HepG2 (cell line): ENCODE measurements around the gene NFKBIA. TPM values are rescaled to one million over a fixed set of nuclear protein-coding genes. Genes with fewer than 3 reads are reported as not detected.

Experiments
- ATAC-seq: fragments of 200-7000 bp; cut with Tn5 transposase; 3 replicates; pipeline ENCODE4 v1.9.1; 2020; ENCODE audit warnings: mild to moderate bottlenecking, moderate library complexity
- BruUV-seq: library from RNA; stranded (reverse); fragments of 400-500 nt; replicated peaks from 2 replicates; lab custom pipeline; 2021; lab: Mats Ljungman, UMichigan
- CTCF ChIA-PET: fragments of 300-600 bp; formaldehyde crosslinking; extraction: SDS; loops from one replicate; lab custom pipeline; 2021; ENCODE audit warnings: low total read pairs, inconsistent platforms, low intra/inter-chr PET ratio; lab: Yijun Ruan, JAX
- POLR2A ChIA-PET: fragments of 350-600 bp; sonication (Branson Sonifier 250); formaldehyde crosslinking; loops from one replicate; lab custom pipeline; 2020; ENCODE audit warnings: antibody characterized with exemption, inconsistent platforms; lab: Yijun Ruan, JAX
- DNase-seq: peaks from one replicate; pipeline ENCODE4 v3.0.0-alpha.2; 2015; ENCODE audit warnings: low spot score
- FAIRE-seq: peaks from 3 replicates; lab custom pipeline; 2011; peaks lifted over from hg19 to GRCh38; lab: Jason Lieb, UNC
- H2AFZ ChIP-seq: one replicate; pipeline ENCODE4 v1.6.1; 2011; ENCODE audit warnings: low read length, inconsistent platforms
- H3K27ac ChIP-seq: fragments of 300-600 bp; 3 replicates; pipeline ENCODE4 v1.8.0; 2011; ENCODE audit warnings: mixed run types, mild to moderate bottlenecking, mixed read lengths, low read length, inconsistent platforms; ENCODE audit not compliant: insufficient read depth; ENCODE audit errors: extremely low read length
- H3K27me3 ChIP-seq, 2 experiments: fragments of 200-600 bp in 1 of 2; 2 replicates in 1 of 2; 3 replicates in 1 of 2; pipeline versions ENCODE4 v1.6.0 to v1.8.0; 2011; ENCODE audit warnings: low read length in 2 of 2, mild to moderate bottlenecking in 2 of 2, moderate library complexity in 2 of 2, inconsistent platforms in 1 of 2; ENCODE audit not compliant: insufficient read depth in 2 of 2, control insufficient read depth in 1 of 2
- H3K36me3 ChIP-seq, 2 experiments: fragments of 200-600 bp in 1 of 2; replicated peaks in 1 of 2; 2 replicates in 1 of 2; 3 replicates in 1 of 2; pipeline versions ENCODE4 v1.5.1 to v1.8.0; 2011; ENCODE audit warnings: low read length in 2 of 2, inconsistent platforms in 1 of 2; ENCODE audit not compliant: insufficient read depth in 2 of 2, control insufficient read depth in 1 of 2
- H3K4me1 ChIP-seq: 2 replicates; pipeline ENCODE4 v1.5.1; 2012; ENCODE audit warnings: low read length, inconsistent platforms; ENCODE audit not compliant: insufficient read depth
- H3K4me2 ChIP-seq: 2 replicates; pipeline ENCODE4 v1.6.0; 2011; ENCODE audit warnings: low read depth, low read length, inconsistent platforms
- H3K4me3 ChIP-seq, 3 experiments: fragments of 200-600 bp in 1 of 3; sonication (generic), shearing (Covaris generic) in 1 of 3; replicated peaks in 1 of 3; 2 replicates each; pipeline ENCODE4 v1.5.1; 2011 to 2016; ENCODE audit warnings: low read length in 3 of 3, inconsistent platforms in 2 of 3, low read depth in 2 of 3, mild to moderate bottlenecking in 2 of 3, control low read depth in 1 of 3, mixed read lengths in 1 of 3; ENCODE audit not compliant: insufficient read depth in 1 of 3
- H3K79me2 ChIP-seq: one replicate; pipeline ENCODE4 v1.6.1; 2011; ENCODE audit warnings: low read length, inconsistent platforms; ENCODE audit not compliant: insufficient read depth
- H3K9ac ChIP-seq: 2 replicates; pipeline ENCODE4 v1.6.0; 2011; ENCODE audit warnings: mild to moderate bottlenecking, low read depth, low read length, inconsistent platforms; ENCODE audit not compliant: insufficient read depth
- H3K9me3 ChIP-seq: 2 replicates; pipeline ENCODE4 v1.5.1; 2012; ENCODE audit warnings: mild to moderate bottlenecking, low read length
- H4K20me1 ChIP-seq: 2 replicates; pipeline ENCODE4 v1.6.0; 2011; ENCODE audit warnings: inconsistent platforms, mild to moderate bottlenecking, low read length, moderate library complexity; ENCODE audit not compliant: insufficient read depth
- ADNP ChIP-seq: sonication (generic); formaldehyde crosslinking; IDR thresholded peaks from 2 replicates; pipeline ENCODE4 v1.4.0; 2020; ENCODE audit warnings: missing genetic modification reagents
- EED ChIP-seq: sonication (generic); formaldehyde crosslinking; IDR thresholded peaks from 2 replicates; pipeline ENCODE4 v1.5.0; 2020; ENCODE audit warnings: mild to moderate bottlenecking, missing genetic modification reagents
- FIP1L1 ChIP-seq: fragments of 200-400 bp; formaldehyde crosslinking; IDR thresholded peaks from 2 replicates; pipeline ENCODE4 v1.6.1; 2018; ENCODE audit warnings: low read depth, mild to moderate bottlenecking, low read length, moderate library complexity, borderline replicate concordance; ENCODE audit not compliant: insufficient read depth
- HHEX ChIP-seq: IDR thresholded peaks from 2 replicates; pipeline ENCODE4 v1.6.1; 2016; ENCODE audit warnings: control low read depth
- KDM5A ChIP-seq: fragments of 200-600 bp; sonication (generic); IDR thresholded peaks from 2 replicates; pipeline ENCODE4 v1.7.0; 2018; ENCODE audit warnings: antibody characterized with exemption, mild to moderate bottlenecking, low read length, borderline replicate concordance
- LCORL ChIP-seq, 2 experiments: fragments of 450-650 bp in 1 of 2; sonication (generic) in 1 of 2; formaldehyde crosslinking in 1 of 2; IDR thresholded peaks; 2 replicates each; pipeline versions ENCODE4 v1.5.0 to v1.6.1; 2017 to 2020; ENCODE audit warnings: antibody characterized with exemption in 1 of 2, missing genetic modification reagents in 1 of 2
- NCOR1 ChIP-seq: fragments of 200-600 bp; sonication (generic); IDR thresholded peaks from 2 replicates; pipeline ENCODE4 v1.7.0; 2017; ENCODE audit warnings: antibody characterized with exemption, low read length, borderline replicate concordance
- NR2C2 ChIP-seq: sonication (generic); formaldehyde crosslinking; IDR thresholded peaks from 2 replicates; pipeline ENCODE4 v1.4.0; 2020; ENCODE audit warnings: missing genetic modification reagents, mild to moderate bottlenecking, moderate library complexity, borderline replicate concordance
- PRPF4 ChIP-seq: fragments of 200-400 bp; formaldehyde crosslinking; IDR thresholded peaks from 2 replicates; pipeline ENCODE4 v1.6.1; 2016; ENCODE audit warnings: low read length, low read depth; ENCODE audit not compliant: poor library complexity, severe bottlenecking
- SNAPC4 ChIP-seq: sonication (generic); formaldehyde crosslinking; IDR thresholded peaks from 2 replicates; pipeline ENCODE4 v1.4.0; 2020; ENCODE audit warnings: mild to moderate bottlenecking, missing genetic modification reagents
- ZNF746 ChIP-seq: sonication (generic); formaldehyde crosslinking; IDR thresholded peaks from 2 replicates; pipeline ENCODE4 v1.8.0; 2022; ENCODE audit warnings: mild to moderate bottlenecking, missing genetic modification reagents
- ZSCAN9 ChIP-seq: IDR thresholded peaks from 2 replicates; pipeline ENCODE4 v1.6.1; 2016; ENCODE audit warnings: borderline replicate concordance
- ZZZ3 ChIP-seq: sonication (generic); formaldehyde crosslinking; IDR thresholded peaks from 2 replicates; pipeline ENCODE4 v1.4.0; 2020; ENCODE audit warnings: missing genetic modification reagents, mild to moderate bottlenecking, borderline replicate concordance
- WGBS: methylation state at CpG from one replicate; pipeline ENCODE4 v1.1.6; 2017; ENCODE audit warnings: low lambda C conversion rate; 5-methylcytosine and 5-hydroxymethylcytosine counted together
- in situ Hi-C: cut with HindIII; loops from 2 replicates; pipeline ENCODE4 v1.10.0; 2017; ENCODE audit warnings: low pct_unique_long_range_greater_than_20kb; ENCODE audit not compliant: extremely low pct_ligation_motif_present
- intact Hi-C: fragments of 100-400 bp; cut with micrococcal nuclease; formaldehyde crosslinking; loops from one replicate; pipeline ENCODE4 v1.10.0; 2022; ENCODE audit not compliant: unreplicated experiment
- polyA plus RNA-seq, 8 experiments: library from polyadenylated mRNA; depleted of rRNA in 3 of 8; stranded (reverse) in 7 of 8; unstranded in 1 of 8; fragments of >200 nt; fragmentation: Illumina TruSeq in 4 of 8; extraction: Trizol in 4 of 8; gene quantifications; 2 replicates each; pipeline versions ENCODE4 v1.2.1 to v1.2.3, GENCODE V29; 2011 to 2016; ENCODE audit warnings: low read depth in 4 of 8, missing spikeins in 1 of 8, mixed read lengths in 1 of 8; ENCODE audit not compliant: insufficient read depth in 1 of 8
- total RNA-seq, 5 experiments: library from RNA; depleted of rRNA; stranded (reverse); fragments of >200 nt; fragmentation: Illumina TruSeq; extraction: Trizol; gene quantifications; 2 replicates each; pipeline ENCODE4 v1.2.3, GENCODE V29; 2016; ENCODE audit warnings: low read depth in 1 of 5
- TF ChIP-seq, protein P1 (sequence below): sonication (generic); formaldehyde crosslinking; IDR thresholded peaks from 2 replicates; pipeline ENCODE4 v1.4.0; 2020; ENCODE audit warnings: missing genetic modification reagents
- TF ChIP-seq, protein P2 (sequence below): sonication (generic); formaldehyde crosslinking; IDR thresholded peaks from 2 replicates; pipeline ENCODE4 v1.4.0; 2020; ENCODE audit warnings: mild to moderate bottlenecking, missing genetic modification reagents

The NFKBIA gene
- total and polyA plus RNA-seq, 2 of the 13 experiments (the other 11 are each of a cell fraction or from before 2014, with no cell fraction given): 197 to 319 TPM

DNA sequence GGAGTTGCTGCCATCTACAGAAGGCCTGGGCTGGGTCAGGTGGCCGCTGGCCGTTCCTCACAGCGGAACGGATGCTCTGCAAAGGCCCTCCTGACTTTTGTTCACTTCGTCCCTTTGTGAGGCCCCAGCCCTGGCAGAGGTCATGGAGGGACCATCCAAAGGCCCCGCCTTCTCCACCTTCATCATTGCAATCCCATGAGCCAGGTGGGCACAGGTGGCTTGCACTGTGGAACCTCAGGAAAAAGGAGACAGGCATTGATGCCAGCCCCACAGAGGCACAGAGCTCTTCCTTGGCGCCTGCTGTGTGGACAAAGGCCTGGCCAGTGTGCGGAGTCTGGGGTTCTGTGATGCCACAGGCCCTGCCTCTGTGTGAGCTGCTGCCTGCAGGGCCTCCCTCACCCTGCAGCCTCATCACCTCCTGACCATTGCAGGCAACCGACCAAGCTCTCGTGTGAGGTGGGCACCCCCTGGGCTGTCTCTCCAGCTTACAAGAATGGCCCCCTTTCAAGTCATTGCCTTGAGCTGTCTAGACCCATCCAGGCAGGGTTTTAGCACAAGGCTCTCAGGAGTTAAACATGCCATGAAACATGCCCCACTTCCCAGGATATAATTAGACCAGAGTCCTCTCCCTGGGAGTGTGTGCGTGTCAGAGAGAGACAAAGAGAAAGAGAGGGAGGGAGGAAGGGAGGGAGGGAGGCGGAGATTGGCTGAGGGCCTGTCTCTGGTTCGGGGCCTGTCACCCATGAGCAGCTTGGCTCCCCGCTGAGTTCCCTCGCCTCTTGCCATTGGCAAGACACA, 19.3 kb downstream of the NFKBIA start:
- intact Hi-C loops (loop anchor here (1.0 to 5.0 kb wide), 3 partner anchors 19 to 93 kb away; partner anchors contain the start of genes NFKBIA and PSMA6), in situ Hi-C loops (no loop called here)
- no TSS peak for BruUV-seq
- Histone ChIP-seq H3K9ac (peak overlapping the region; percentile 62), H3K79me2 (no peaks in the 10 kb centered on the region), H4K20me1 (no peaks in the 10 kb centered on the region), H3K27me3 (no peaks in the 10 kb centered on the region), H3K27ac (peak overlapping the region; percentile 29), H3K4me1 (peaks cover 52% of the 10 kb centered on the region), H3K4me3 (peak overlapping the region; percentile 41 to 73 (median 44)), H2AFZ (peak overlapping the region; percentile 60), H3K36me3 (no peaks in the 10 kb centered on the region), H3K4me2 (peak overlapping the region; percentile 97), H3K9me3 (no peaks in the 10 kb centered on the region)
- WGBS: under 1% methylated on average over 15 of the region's 15 CpGs
- DNase-seq: peak; percentile 85
- FAIRE-seq: peak; percentile 77
- peak; percentile 83 for ATAC-seq
- ChIA-PET POLR2A (interaction anchor here (0.8 to 12.0 kb wide), 17 partner anchors 8 to 403 kb away, joined by 3 to 211 read pairs (median 12); partner anchors contain the start of genes NFKBIA, PSMA6 and SRP54), CTCF (interaction anchor here (1.3 to 1.5 kb wide), 3 partner anchors 29 to 48 kb away, joined by 4 read pairs; no protein-coding TSS in a partner anchor)
- peak; percentile 5; the same call in 1 of the 2 replicates for TF ChIP-seq HHEX
- peak; percentile 62; the same call in 1 of the 2 replicates for TF ChIP-seq SNAPC4 (CRISPR knock-in tag)
- no peak for TF ChIP-seq NCOR1
- TF ChIP-seq ADNP (CRISPR knock-in tag): no peak; the same call in 1 of the 2 replicates
- TF ChIP-seq ZSCAN9 (CRISPR knock-in tag): no peak
- TF ChIP-seq LCORL (IDR thresholded peaks at IDR 0.05): no peak
- peak; percentile 76 for TF ChIP-seq LCORL (CRISPR knock-in tag; IDR thresholded peaks at IDR 0.05)
- TF ChIP-seq, protein P1, sequence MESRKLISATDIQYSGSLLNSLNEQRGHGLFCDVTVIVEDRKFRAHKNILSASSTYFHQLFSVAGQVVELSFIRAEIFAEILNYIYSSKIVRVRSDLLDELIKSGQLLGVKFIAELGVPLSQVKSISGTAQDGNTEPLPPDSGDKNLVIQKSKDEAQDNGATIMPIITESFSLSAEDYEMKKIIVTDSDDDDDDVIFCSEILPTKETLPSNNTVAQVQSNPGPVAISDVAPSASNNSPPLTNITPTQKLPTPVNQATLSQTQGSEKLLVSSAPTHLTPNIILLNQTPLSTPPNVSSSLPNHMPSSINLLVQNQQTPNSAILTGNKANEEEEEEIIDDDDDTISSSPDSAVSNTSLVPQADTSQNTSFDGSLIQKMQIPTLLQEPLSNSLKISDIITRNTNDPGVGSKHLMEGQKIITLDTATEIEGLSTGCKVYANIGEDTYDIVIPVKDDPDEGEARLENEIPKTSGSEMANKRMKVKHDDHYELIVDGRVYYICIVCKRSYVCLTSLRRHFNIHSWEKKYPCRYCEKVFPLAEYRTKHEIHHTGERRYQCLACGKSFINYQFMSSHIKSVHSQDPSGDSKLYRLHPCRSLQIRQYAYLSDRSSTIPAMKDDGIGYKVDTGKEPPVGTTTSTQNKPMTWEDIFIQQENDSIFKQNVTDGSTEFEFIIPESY (CRISPR knock-in tag): no peak
- no peak for TF ChIP-seq FIP1L1
- no peak; the same call in 1 of the 2 replicates for TF ChIP-seq KDM5A
- no peak for TF ChIP-seq PRPF4
- peak; percentile 88 for TF ChIP-seq ZNF746 (CRISPR knock-in tag)
- TF ChIP-seq ZZZ3 (CRISPR knock-in tag): peak; percentile 61; the same call in 1 of the 2 replicates
- TF ChIP-seq, protein P2, sequence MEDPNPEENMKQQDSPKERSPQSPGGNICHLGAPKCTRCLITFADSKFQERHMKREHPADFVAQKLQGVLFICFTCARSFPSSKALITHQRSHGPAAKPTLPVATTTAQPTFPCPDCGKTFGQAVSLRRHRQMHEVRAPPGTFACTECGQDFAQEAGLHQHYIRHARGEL (CRISPR knock-in tag): 0 out of 2 replicates have a peak, but pooled peaks have one; percentile 11
- TF ChIP-seq EED: peak; percentile 97
- TF ChIP-seq NR2C2 (CRISPR knock-in tag): peak; percentile 56; the same call in 1 of the 2 replicates
